Smooth muscle cell of trachea (primary cell): ENCODE data around the gene RNASE9. TPM values are rescaled to one million over a fixed set of nuclear protein-coding genes. Genes with fewer than 3 reads are reported as not detected.

ENCODE experiments used
- total RNA-seq: library from RNA; depleted of rRNA; stranded (reverse); fragments of >200 nt; gene quantifications from 2 replicates; pipeline ENCODE4 v1.2.1, GENCODE V29; 2014

Gene RNASE9
- not detected in 2 replicates for total RNA-seq

DNA sequence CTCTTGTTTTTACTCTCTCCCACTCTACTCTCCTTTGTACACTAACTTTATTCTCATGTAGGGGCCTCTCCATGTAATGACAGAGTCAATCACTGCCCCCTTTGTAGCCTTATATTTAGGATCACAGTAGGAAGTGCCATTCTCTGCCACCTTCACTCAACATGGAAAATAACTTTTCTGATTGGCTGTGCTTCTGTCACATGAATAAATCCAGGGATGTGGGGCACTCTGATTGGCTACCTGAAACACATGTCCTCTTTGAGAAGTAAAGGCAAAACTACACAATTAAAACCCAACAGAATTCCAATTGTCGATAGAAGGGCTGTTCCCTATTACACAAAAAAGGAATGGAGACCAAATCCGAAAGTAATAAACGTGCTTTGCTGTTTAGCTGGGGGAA, at the start of gene RNASE9:
Gene RNASE9 (minus strand): TSS at position 87 of the 400 bp plus-strand sequence.

GRCh38 chr14:20591235-20591634, 30.4 kb upstream of the RNASE9 start, which contains the start of gene RNASE12:
RNASE12 (minus strand) TSS chr14:20591376; CDS start chr14:20590723, 653 bp downstream.

DNA sequence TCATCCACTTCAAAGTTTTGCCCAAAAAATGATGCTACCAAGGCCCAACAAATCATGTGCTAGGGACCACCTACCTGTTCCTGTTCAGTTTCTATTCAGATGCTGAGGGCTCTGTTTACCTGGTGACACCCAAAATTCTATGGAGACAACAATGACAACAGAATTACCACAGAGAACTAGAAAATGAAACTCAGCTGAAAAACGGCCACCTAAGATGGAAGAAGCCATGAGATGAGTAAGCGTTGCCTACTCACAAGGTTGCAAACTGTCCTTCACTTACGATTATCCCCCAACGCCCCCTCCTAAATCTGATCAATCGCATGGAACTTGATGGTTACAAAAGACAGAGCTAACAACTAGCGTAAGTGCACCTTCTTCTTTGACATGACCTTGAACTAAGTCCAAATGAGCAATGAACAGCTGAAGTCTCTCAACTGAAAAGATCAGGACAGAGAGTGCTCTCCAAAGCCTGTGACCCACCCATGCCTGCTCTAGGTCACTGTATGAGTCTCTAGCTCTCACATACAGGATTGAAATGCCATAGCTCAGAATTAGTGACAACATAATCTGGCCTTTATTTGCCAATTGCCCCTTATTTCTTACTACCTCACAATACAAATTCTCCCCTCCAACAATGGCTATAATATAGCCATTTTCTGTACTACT, 26.8 kb upstream of the RNASE9 start, which contains the start of gene RNASE11:
Gene RNASE11 (minus strand): TSS at position 513 of the 666 bp plus-strand sequence.

Other genes starting within 250 kb of the RNASE9 start
- 35.2 and 36.9 TPM in 2 replicates for gene CCNB1IP1, start 227.8 kb downstream of the RNASE9 start, total RNA-seq
- gene PARP2, start 217.4 kb downstream of the RNASE9 start, total RNA-seq, result 4.6 and 11.8 TPM in 2 replicates
- gene TEP1, start 147.5 kb downstream of the RNASE9 start, total RNA-seq, result 23.7 and 25.5 TPM in 2 replicates
- gene KLHL33, start 124.9 kb downstream of the RNASE9 start, total RNA-seq, result 0.17 and 0.29 TPM in 2 replicates
- 35.1 and 36.7 TPM in 2 replicates for gene OSGEP, start 106.2 kb downstream of the RNASE9 start, total RNA-seq
- gene APEX1, start 105.8 kb downstream of the RNASE9 start, total RNA-seq, result 67.1 and 92.5 TPM in 2 replicates
- 26.5 and 29.4 TPM in 2 replicates for gene PIP4P1, start 99.6 kb downstream of the RNASE9 start, total RNA-seq
- gene PNP, start 91.6 kb downstream of the RNASE9 start, total RNA-seq, result 13.4 and 24.1 TPM in 2 replicates
- gene RNASE10, start 55.5 kb downstream of the RNASE9 start, total RNA-seq, result 0.15 TPM in 1 of 2 replicates, not detected in the other
- gene RNASE11, start 27.0 kb upstream of the RNASE9 start, total RNA-seq, result not detected in 2 replicates
- gene RNASE12, start 30.3 kb upstream of the RNASE9 start, total RNA-seq, result not detected in 2 replicates
- gene OR6S1, start 80.6 kb upstream of the RNASE9 start, total RNA-seq, result not detected in 2 replicates
- 26.6 and 29.3 TPM in 2 replicates for gene RNASE4, start 123.5 kb upstream of the RNASE9 start, total RNA-seq
- gene ANG, start 127.7 kb upstream of the RNASE9 start, total RNA-seq, result 6.7 and 7.3 TPM in 2 replicates
- gene EDDM3A, start 184.8 kb upstream of the RNASE9 start, total RNA-seq, result not detected in 2 replicates
- not detected in 2 replicates for gene EDDM3B, start 207.4 kb upstream of the RNASE9 start, total RNA-seq
- gene RNASE6, start 220.2 kb upstream of the RNASE9 start, total RNA-seq, result not detected in 2 replicates
- not detected in 2 replicates for gene RNASE1, start 241.8 kb upstream of the RNASE9 start, total RNA-seq